Fibroblast of skin of back (primary cell): ENCODE results near the gene ONECUT3.
"Not testable (repeated sequence)": the region's sequence is repeated elsewhere in the genome, so short reads cannot be mapped to it uniquely, and the experiment has no call there.

ENCODE experiments used
- DNase-seq: peaks from one replicate; pipeline ENCODE4 v3.0.0-alpha.2; 2013

Gene ONECUT3

GRCh38 chr19:1756705-1757465 lies 3.6 kb downstream of the ONECUT3 start:
- DNase-seq: no peak

DNA sequence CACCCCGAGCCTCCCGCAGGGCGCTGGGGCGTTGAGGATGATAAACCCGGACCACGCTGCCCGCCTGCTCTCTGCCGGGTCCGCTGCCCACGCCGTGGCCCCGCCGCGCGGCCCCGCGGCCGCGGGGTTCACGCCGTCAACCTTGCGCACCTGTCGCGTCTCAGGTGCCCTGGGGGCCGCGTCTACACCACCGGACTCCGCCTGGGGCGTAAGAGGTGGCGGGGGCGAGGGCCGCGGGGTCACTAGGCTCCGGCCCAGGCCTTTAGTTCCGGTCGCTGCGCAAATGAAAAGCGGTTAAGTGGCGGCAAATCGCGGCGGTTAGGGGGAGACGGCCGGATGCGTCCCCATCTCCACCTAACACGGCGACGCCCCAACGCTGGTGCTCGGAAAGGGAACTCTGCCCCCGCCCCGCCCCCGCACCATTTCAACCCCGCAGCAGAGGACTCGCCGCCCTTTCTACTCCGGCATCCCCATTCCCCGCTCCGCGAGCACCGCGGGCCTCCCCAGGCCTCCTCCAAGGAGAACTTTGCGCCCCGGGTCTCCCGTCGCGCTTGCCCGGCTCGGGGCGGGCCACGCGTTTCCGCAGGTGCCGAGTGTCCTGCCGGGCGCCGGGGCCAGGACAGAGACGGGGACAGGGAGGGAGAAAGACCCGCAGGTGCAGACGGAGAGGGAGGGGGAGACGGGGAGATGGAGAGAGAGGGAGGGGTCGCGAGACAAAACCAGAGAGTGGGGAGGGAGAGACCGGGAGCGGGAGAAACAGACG lies 4.3 kb downstream of the ONECUT3 start:
- DNase-seq: no peak

- DNase-seq: no peak
These were observed 4.9 kb downstream of the ONECUT3 start for GRCh38 chr19:1758231-1758577.

DNA sequence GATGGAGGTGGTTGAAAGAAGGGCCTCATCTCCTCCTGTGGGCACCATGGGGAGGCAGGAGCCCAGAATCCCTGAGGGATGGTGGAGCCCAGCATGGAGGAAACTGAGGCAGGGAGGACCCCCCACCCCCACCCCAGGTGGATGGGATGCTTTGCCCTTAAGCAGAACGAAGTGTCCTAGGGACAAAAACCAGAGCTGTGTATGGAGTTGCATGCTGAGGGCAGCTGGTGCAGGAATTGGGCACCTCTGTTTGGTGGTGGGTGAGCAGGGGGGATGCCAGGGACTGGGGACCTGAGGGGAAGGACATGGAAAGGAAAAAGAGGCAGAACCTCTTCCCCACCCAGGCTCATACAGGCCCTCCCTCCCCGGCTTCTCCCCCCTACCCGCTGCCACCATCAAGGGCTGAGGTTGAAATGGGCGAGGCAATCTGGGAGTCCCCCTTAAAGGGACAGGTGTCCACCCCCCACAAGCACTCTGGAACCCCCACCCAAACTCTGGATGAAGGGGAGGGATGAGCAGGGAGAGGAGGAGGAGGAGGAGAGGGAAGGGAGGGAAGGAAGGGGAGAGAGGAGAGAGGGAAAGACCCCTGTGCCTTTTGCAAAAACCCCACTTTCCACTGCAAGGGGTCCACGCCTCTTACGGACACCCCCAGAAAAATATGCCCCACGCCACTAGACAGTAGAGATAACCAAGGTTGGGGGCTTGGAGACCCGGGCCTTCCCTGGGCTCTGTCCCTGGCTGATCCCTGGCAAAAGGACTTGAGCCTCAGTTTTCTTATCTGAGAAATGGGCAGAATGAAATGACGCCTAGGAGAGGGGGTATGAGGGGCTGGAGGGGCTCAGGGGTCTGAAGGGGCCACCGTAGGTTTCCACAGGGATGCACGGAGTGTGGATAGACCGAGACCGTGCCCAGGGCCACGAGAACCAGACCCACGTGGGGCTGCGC lies 5.9 kb downstream of the ONECUT3 start:
- DNase-seq: no peak

- no peak for DNase-seq
These were observed 6.7 kb downstream of the ONECUT3 start for GRCh38 chr19:1760020-1760419.

DNA sequence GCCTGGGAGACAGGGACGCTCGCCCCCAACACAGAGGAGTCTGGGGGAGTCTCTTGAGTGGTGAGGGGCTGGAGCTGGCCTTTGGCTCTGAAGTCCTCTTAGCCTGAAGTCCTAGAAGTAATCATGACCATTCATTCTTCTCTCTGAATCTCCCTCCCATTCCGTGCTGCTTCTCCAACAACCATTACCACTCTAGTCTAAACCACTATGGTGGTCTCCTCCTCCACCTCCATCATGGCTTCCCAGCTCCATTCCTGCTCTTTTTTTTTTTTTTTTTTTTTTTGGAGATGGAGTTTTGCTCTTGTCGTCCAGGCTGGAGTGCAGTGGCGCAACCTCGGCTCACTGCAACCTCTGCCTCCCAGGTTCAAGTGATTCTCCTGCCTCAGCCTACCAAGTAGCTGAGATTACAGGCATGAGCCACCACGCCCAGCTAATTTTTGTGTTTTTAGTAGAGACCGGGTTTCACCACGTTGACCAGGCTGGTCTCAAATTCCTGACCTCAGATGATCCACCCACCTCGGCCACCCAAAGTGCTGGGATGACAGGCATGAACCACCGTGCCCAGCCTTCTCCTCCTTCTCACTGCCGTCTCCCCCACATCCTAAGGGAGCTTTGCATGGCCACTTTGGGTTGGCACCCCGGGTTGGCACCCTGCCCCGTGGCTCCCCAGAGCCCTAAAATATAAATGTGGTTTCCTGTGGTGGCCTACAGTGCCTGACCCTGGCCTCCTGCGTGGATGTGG lies 7.7 kb downstream of the ONECUT3 start:
- DNase-seq: not testable (repeated sequence)

DNA sequence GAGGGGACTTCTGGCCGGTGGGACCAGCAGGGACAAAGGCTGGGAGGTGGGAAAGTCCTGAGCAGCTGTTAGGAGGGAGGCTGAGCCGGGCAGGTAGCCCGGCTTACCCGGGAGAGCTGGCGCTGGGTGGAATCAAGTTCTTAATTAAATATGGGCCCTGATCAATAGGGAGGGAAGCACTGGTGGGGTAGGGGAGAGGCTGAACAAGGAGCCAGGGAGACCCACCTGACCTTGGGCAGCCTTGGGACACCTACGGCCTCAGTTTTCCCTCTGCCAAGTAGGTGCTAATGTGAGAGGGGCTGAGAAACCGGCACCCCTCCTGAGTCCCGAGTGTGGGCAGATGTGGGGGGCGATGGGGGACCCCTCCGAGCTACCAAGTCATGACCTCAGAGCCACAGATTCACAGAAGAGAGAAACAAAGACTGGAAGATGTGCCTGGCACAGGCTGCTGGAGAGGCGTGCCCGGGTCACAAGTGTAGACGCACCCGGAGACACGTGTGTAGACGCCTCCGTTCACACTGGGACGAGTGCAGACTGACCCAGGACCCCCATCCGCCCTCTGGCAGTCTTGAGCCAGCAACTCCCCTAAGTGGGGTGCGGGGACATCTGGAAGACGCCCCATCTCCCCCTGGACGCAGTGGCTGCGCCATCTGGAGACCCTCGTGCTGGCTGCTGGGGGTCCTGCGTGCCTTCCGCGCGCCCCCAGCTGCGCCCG lies 8.4 kb downstream of the ONECUT3 start:
- DNase-seq: no peak

DNA sequence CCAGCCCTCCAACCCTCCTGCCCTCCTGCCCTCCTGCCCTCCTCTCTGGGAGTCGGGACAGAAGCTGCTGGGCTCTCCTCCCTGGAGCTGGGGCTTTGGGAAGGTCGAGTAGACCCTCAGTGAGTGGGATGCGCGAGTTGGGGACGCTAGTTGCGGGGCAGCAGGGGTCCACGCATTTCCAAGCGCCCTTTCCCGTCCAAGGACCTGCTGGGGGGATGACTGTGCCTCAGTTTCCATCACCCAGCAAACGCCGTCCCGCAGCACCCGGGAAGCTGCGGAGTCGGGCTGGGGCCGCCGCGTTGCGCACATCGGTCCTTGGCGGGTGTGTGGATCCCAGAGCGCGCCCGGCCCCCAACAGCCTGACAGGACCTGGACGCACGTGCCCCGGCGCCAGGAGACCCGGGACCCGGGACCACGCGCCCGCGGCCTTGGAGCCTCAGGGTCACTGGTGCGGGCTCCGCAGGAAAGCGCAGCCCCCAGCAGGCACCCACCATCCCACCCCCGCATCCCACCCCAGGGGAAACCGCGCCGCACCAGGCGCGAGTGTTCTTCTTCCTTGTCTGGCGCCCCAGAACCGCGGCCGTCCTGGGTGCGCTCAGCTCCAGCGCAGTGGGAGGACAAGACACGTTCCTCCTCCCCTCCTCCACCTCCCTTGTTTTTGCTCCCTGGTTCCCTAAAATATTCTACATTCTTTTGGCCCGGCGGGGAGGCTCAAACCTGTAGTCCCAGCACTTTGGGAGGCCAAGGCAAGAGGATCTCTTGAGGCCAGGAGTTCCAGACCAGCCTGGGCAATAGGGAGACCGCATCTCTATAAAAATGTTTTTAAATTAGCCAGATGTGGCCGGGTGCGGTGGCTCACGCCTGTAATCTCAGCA lies 9.2 kb downstream of the ONECUT3 start:
- no peak for DNase-seq

DNA sequence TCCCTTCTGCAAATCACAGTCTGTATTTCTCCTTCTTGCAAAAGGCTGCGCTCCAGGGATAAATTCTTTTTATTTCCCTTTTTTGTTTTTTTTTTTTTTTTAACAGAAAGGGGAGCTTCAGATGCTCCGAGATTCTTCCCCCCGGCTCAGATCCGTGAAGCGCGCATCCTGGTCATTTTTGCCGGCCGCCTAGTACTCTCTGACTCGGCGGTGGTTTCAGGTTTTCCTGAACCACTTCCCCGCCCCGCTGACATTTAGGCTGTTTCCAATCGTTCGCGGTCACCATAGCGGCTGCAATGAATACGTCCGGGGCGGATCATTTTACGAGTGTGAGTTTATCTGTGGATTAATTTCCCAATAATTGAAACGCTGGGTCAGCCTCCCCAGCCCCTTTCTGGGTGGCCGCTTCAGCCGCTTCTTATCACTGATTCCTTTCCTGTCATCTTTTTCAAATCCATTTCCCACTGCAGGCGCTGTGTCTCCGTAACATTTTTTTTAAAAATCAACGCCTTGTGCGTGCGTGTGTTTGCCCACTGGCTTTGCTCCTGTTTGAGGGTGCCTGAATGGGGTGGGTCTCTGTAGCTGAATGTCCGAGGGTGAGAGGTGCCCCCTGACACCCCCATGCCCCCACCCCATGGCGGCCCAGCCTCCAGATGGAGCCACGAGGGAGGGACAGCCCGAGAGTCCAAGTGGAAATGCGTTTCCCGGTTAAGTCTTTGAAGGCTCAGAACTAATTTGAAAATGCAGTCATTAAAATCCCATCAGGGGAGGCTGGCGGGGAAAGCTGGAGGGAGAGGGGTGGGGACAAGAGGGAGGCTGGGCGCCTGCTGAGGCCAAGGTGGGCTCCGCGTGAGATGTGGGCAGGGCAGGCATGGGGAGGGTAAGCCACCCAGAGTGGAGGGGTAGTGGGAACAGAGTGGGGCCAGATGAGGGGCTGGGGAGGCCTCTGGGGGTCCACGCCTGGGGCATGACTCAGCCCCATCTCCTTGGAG lies 10.6 kb downstream of the ONECUT3 start:
- no peak for DNase-seq

GRCh38 chr19:1764729-1765128 lies 11.4 kb downstream of the ONECUT3 start:
- no peak for DNase-seq

GRCh38 chr19:1765232-1765903 lies 12.1 kb downstream of the ONECUT3 start:
- DNase-seq: no peak

DNA sequence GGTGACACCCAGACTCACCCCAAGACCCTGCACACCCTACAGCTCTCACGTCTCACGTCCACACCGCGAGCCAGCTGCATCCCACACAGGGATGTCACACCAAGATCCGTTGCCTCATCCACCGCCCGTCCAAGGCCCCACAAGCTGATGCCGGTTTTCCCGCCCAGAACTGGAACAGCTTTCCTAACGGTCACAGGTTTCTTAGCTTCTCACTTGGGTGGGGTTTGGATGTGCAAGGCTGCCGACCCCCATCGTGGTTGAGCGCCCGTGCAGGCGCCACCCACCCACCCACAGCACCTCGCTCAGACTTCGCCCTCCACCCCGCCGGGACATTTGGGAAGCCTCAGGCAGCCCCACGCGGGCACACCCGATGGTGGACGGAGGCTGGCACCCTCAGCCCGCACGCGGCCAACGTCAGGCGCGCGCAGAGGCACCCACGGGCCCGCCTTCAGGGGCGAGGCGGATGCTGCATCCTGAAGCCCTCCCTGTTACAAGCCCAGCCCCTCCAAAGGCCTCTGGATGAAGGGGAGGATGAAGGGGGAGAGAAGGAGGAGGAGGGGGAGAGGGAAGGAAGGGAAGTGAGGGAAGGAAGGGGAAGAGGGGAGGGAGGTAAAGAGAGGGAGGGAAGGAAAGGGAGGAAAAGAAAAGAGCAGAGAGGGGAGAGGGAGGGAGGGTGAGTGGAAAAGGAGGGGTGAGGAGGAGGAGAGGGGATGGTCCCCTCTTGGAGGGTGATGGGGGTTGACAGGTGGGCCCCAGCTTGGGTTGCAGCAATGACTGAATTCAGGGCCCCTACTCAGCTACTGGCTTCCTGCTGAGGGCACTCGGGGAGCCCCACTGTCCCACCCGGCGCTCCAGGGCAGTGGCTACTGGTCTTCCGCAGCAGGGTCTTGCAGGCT lies 12.8 kb downstream of the ONECUT3 start:
- DNase-seq: no peak

DNA sequence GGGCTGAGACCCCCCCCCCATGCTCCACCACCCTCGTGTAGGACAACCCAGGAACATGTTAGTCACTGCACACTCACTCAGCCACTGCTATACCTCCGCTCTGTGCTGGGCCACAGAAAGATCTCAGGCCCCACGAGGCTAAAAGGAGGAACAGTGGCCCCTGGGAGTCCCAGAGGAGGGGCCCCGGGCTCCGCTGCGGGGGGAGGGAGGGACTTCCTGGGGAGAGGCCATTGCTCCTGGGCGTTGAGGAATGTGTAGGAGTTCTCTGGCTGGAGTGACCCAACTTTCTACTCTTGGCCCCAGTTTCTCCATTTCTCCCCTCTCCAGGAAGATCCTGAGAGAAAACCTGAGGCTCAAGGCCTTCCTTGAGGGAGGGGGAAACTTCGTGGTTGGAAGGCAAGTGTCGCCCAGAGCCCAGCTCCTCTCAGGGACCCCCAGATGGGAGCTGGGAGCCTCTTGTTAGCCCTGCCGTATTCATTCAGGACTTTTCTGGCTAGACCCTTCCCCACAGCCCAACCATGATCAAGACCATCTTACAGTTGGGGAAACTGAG lies 13.6 kb downstream of the ONECUT3 start:
- no peak for DNase-seq

GRCh38 chr19:1767464-1767933 lies 14.2 kb downstream of the ONECUT3 start:
- peak; percentile 29 for DNase-seq

DNA sequence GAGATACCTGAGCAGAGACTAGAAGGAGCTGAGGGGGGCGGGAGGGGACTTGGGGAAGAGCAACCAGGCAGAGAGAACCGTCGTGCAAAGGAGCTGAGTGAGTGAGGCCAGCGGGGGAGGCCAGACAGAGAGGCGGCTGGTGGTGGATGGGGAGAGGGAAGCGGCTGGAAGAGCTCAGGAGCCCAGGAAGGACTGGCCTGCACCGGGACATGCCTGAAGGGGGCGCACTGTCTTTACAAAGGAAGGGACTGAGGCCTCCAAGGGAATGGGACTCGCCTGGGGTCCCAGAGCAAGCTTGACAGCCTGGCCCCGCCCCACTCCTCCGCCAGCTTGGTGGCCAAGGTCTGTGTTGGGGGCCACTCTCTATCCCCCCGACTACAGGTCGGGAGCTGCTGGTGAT lies 14.9 kb downstream of the ONECUT3 start:
- no peak for DNase-seq

- DNase-seq: no peak
These were observed 15.8 kb downstream of the ONECUT3 start for GRCh38 chr19:1768918-1769644.

- no peak for DNase-seq
These were observed 16.3 kb downstream of the ONECUT3 start for GRCh38 chr19:1769645-1769985.
